Cerebellar cortex (tissue), 1 donor: ENCODE data around the gene CACTIN.

ENCODE experiments used
- DNase-seq: peaks from one replicate; pipeline ENCODE4 v3.0.0-alpha.2; 2015; ENCODE audit warnings: low spot score

Gene CACTIN

DNA sequence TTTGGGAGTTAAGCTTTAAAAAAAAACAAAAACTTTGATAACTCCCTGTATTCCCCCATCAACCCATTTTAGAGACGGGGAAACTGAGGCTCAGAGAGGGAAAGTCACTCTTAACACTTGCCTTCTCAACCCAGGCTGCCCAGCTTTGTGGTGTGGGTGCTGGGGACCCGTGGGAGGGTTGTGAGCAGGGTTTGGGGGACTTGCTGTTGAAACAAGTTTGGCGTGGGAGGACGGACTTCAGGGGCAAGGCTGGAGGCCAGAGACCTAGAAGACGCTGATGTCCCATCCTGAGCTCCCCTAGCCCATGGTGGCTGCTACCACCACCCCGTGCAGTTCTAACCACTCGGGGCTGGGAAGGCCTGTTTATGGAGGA is 747 bp upstream of the CACTIN start:
- DNase-seq, result no peak

DNA sequence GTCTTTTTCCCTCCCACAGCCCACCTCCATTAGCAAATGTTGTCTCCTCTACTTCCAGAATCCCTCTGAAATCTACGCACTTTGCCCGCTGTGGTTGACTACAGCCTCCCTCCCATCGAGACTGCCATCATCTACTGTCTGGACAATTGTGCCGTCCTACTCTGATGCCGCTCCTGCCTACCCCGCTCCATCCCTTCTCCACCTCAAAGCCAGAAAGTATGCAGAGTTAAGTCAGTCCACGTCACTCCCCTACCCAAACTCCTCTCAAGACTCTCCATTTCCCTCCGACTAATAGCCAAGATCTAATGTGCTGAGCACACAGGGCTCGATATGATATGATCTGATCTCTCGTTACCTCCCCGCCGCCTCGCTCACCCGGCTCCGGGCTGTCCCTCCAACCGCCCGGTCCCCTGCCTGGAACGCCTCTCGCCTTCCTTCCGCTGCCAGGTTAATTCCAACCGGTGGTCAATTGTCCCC is 556 bp downstream of the CACTIN start:
- no peak for DNase-seq

DNA sequence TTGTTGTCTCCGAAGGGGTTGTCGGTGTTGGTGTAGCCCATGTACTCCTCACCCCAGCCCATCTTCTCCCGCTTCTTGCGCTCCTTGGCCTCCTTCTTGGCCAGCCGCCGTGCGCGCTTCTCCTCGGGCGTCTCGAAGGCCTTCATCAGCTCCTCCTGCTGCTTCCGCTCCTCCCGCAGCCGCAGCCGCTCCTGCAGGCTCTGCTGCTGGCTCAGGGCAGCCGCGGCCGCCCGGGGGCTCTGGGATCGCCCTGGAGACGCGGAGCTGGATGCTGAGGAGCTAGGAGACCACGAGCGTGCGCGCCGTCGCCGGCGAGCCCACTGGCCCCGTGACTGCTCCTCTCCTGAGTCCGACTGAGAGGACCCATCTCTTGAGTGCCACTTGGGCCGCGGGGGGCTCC is 2.9 kb downstream of the CACTIN start:
- DNase-seq, result no peak

DNA sequence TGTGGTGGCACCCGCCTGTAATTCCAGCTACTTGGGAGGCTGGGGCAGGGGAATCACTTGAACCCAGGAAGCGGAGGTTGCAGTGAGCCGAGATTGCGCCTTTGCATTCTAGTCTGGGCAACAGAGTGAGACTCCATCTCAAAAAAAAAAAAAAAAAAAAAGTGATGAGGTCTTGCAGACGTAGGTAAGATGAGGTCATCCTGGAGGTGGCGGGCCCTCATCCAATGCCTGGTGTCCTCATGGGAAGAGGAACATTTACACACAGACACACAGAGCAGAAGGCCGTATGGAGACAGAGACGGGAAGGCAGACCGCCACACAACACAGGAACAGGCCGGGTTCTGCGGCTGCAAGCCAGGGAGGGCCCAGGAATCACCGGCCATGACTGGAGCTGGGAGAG is 4.4 kb downstream of the CACTIN start:
- DNase-seq, result no peak

DNA sequence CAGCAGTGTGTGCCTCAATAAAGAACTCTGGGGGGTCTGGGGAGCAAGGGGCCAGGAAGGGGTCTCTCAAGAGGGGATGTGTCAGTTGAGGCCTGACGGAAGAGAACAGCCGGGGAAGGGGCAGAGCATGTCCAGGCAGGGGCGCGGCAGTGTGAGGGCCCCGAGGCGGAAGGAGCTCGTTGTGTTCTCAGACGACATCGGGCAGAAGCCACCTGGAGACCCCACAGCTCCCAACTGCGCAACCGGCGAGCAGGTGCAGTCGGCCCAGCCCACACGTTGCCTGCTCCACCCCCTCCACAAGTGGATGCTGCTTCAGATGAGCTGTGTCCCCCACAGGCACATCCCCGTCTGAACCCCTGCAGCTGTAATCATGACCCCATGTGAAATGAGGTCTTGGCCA is 4.9 kb downstream of the CACTIN start:
- no peak for DNase-seq

DNA sequence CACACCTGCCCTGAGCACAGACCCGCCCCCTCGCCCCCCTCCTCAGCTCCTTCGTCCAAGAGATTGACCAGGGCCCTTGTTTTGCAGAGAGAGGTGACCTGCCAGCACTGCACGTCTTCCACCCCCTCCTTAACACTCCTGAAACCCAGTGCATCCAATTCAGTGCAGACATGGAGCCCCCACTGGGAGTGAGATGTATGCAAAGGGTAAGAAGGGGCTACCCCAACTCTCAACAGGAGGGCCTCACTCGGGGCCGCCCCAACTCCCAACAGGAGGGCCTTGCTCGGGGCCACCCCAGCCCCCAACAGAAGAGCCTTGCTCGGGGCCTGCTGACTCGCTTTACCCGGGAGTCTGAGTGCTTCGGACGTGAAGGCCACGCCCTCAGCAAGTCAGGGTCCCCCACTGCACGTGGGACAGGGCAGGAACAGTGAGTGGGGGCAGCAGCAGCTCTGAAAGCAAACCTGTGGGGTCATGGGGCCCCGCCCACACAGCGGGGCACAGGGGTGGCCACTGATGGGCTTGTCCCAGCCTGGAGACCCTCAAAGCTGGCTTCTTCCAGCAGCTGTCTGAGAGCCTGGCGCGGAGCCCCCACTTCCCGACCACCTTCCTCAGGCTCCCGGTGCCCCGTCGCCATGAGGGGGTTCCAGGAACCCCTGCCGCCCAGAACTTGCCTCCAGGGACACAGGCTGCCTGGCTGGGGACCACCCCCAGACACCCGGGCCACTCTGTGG is 5.6 kb downstream of the CACTIN start:
- DNase-seq, result no peak

DNA sequence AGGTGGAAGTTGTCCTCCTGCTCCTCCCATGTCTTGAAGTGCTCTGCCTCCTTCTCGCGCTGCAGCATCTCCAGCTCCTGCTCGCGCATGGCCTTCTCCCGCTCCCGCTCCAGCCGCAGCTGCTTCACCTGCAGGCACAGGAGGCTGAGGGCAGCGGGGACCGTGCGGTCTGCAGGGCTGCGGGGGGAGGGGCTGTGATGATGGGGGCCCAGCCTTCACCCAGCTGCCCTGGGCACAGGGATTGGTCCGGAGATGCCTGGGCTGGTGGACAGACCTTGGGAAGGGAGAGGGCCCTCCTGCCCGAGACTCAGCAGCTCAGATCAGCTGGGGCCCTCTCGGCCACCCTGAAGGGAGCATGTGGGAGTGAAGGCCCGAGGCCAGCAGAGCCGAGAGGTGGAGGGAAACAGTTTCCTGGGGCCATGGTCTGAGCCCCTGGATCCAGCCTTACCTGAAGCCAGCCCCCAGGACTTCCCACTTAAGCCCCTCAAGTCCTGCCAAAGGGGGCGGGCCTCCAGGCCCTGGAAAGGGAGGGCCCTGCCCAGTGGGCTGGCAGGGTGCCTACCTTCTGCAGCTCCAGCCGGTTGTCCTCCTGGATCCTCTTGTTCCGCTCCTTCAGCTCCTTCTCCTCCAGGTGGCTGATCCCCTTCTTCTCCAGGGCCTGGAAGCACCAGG is 6.3 kb downstream of the CACTIN start:
- DNase-seq, result no peak

DNA sequence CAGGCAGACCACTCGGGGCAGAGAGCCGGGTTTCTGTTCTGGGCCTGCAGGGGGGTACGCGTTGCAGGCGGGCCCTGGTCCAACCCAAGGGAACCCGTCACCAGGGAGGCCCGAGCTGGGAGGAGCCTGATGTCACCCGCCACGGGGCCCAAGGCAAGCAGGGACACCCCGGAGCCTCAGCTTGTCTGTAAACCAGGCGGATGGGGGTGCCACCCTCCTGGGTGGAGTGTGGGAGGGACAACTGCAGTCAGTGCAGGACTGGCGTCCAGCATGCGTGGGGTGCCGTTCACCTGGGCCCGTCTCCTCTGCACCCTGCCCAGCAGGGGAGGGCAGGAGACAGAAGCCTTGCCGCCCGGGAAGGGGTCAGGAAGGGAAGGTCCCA is 7.0 kb downstream of the CACTIN start:
- no peak for DNase-seq

DNA sequence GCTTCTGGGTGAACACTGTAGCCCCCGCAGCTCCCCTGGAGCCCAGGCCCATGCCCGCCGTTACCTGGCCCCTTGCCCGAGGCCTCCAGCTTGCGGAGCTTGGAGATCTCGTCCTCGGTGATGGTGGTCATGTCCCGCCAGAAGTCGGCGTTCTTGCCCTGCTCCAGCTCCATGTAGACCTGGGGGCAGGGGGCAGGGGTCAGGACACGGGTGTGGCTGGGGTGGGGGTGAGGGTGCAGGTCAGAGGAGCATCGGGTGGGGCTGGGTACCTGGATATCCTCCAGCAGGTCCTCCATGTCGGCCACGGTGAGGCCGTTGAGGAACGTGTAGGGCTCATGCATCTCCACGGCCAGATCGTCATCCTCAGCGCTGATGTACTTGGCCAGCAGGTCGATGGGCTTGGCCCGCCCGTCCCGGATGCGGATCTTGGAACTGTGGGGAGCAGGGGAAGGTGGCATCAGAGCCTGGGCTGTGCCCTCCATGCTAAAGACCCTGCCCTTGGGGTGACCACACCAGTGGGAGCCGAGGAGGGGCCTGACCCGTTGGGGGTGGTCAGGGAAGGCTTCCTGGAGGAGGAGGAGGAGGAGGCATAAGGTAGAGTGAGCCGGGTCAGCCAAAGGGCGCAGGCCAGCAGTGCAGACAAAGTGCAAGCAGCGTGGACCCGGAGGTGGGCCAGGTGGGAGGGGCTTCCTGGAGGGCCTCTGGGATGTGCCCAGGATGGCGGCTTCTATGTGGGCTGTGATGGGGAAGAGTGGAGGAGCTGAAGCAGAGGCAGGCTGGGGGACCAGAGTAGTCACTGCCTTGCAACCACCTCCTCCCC is 7.6 kb downstream of the CACTIN start:
- no peak for DNase-seq

DNA sequence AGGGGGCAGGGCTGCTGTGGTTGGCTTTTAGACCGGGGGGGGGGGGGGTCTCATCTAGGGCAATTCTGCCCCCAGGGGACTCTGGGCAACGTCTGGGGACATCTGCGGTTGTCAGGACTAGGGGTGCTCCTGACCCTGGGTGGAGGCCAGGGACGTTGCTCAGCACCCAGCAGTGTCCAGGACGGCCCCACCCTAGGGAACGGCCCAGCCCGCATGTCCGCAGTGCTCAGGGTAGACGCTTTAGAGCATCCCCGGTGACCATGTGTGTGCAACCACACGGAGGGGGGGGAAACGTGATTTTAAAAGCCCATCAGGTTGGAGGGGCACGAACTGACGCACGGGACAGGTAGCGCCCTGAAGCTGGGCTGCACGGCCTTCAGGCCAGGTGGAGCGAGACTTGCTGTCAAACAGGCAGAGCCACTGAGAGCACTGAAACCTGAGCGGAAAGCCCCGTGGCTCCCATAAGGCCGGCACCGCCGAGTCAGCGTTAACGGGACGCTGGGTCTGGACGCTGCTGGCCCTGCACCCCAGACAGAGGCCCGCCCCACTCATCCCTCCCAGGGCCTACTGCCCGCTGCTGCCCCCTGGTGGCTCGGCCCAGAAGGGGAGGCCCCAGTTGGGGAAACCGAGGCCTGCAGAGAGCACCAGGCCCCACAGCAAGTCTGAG is 8.3 kb downstream of the CACTIN start:
- DNase-seq, result peak; percentile 28

DNA sequence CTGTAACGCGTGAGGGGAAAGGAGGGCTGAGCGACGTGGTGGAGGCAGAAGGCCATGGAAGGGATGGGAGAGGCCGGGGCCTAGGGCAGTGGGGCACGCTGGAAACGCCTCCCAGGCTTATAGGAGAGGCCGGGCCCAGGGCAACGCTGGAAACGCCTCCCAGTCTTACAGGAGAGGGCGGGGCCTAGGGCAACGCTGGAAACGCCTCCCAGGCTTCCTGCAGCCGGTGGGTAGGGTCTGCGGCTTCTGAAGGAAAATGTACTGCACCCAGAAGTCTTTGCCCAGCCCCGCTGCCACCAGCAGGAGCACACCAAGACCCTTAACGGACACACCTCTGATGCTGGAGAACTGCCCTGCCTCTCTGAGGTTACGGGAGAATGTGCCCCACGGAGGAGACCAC is 9.1 kb downstream of the CACTIN start:
- DNase-seq, result peak; percentile 52

DNA sequence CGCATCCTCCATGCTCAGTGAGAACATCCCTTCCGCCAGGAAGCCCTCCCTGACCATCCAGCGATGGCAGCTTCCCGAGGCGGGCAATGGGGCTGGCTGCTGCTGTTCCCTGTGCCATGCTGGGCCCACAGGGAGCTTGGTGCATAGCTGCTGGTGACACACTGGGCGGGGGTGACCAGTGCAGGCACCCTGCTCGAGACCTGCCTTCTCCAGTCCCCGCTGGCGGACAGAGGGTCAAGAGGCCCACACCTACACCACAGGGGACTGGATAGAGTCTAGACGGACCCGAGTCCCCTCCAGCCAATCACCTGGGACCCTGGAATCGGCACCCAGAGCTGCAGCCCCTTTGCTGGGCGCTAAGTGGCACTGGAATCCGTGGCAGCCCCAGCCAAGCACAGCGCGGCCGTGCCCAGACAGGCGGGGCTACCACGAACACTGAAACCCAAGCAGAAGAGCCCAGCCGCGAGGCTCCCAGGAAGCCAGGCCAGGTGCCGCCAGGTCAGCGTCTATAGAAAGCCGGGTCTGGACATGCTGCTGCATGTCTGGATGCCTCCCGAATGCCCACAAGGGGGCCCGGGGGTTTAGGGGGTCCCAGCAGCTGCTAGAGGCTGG is 11.0 kb downstream of the CACTIN start:
- DNase-seq, result no peak

DNA sequence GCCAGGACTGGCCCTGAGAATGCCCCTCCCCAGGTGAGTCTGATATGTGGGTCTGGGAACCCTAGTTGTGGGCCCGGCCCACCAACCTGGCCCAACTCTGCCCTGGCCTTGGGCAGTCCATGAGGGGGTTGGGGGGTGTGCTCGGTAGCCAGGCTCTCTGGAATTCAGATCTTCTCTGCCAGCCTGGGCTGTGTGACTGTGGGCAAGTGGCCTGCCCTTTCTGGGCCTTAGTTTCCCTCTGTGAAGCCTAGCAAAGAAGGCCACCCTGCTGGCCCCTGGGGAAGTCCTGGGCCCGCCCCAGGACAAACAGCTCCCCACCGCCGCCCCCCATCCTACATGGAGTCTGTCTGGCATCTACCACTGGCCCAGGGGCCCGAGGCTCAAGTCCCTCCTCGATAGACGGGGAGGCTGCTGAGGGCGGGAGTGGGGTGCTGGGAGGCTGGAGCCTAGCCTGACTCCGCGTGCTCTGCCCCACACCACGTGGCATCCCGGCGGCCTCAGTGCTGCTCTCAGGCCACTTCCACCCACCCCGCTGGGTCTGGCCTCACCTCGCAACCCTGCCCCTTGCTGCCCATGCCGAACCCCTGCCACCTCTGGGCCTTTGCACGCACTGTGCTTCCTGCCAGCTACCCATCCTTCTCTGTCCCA is 11.6 kb downstream of the CACTIN start:
- DNase-seq, result no peak

DNA sequence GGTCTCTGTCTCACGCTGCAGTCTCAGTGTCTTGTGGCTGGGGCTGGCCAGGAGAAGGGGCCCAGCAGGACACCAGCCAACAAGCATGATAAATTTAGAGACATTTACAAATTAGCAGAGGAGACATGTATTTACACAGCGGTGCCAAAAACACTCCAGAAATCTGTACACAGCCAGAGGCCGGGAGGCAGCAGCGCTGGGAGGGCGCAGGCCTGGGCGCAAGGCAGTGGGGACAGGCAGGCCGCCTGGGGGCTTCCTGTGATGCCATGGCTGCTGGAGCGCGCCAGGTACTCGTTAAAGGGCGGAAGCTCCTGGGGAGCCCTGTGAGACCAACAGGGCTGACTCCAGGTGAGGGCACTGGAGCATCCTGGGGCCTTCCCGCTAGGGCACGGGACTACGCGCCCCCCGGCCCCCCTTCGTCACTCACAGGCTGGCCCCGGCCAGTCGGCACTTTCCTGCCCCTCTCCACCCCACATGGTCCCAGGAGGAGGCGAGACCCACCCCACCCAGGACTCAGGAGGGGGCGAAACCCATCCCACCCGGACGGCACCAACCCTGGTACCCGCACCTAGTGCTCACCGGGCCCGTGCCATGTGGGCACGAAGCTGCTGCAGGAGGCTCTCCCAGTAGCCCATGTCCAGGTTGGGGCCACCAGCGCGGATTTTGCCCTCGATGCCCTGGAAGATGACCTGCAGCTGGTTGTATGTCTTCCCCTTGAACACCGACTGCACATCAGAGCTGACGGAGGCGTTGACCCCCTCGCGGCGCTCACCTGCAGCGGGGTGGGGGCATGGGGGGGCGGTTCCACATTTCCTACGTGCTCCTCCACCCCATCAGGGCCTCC is 12.6 kb downstream of the CACTIN start:
- DNase-seq, result no peak

DNA sequence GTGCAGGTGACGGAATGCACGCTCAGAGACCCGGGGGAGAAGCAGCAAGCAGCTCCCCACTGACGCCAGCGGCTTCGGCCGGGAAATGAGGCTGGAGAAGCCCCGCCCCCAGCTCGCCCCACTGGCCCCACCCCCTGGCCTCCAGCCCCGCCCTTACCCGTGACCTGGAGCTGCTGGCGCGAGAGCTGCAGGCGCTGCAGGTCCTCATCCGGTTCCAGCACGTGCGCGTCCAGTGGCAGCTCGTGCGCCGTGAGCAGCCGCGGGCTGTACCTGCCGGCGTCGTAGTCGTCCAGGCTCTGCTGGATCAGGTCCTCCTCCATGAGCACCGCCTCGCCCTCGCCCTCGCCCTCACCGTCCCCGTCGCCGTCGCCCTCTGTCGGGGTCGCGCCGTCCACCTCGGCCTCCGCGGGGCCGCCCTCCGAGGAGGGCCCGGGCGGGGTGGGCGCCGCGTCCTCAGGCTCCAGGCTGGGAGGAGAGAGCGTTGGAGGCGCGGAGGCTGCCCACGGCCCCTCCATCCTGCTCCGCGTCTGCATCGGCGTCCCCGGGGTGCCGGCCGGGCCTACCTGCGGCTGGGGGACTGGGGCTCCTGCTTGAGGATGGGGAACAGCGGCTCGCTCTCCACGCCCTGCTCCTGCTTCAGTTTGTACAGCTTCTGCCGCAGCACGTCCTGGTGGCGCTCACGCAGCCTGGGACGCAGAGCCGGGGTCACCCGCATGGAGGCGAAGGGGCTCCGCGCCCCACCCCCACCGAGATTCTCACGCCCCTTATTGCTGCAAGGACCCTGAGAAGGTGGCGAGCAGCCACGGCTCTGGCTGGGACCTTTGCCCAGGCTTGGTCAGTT is 13.5 kb downstream of the CACTIN start:
- no peak for DNase-seq

DNA sequence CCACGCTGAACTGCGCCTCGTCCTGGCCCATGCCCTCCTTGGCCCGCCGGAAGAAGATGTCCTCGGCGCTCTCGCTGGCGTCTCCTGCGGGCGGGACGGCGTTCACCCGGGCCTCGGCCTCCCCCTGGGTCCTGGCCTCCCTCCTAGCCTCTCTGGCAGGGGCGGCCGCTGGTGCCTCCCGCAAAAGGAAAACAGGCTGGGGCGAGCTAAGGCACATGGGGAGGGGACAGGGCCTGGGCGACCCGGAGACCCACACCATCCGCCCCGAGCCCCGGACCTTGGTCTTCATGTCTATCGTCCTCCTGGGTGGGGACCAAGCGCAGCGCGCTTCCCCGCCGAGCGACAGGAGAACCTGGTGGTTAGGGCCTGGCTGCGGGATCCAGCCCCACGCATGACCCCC is 14.3 kb downstream of the CACTIN start:
- DNase-seq, result no peak

DNA sequence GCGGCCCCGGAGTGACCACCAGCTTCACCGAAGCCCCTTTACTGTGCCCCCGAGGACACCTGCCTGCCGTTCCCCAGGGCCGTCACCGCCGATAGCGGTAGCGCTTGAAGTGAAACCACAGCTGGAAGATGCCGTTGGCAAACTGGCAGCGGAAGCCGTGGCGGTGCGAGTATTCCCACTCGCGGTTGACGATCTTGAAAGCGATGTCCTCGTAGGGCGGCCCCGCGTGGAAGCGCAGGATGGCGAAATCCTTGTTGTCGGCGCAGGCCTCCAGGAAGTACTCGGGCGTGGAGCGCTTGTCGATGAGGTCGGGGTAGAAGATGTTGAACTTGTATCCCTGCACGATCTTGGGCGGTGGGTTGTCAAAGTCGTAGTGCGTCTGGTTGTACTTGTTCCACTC is 14.7 kb downstream of the CACTIN start:
- no peak for DNase-seq

DNA sequence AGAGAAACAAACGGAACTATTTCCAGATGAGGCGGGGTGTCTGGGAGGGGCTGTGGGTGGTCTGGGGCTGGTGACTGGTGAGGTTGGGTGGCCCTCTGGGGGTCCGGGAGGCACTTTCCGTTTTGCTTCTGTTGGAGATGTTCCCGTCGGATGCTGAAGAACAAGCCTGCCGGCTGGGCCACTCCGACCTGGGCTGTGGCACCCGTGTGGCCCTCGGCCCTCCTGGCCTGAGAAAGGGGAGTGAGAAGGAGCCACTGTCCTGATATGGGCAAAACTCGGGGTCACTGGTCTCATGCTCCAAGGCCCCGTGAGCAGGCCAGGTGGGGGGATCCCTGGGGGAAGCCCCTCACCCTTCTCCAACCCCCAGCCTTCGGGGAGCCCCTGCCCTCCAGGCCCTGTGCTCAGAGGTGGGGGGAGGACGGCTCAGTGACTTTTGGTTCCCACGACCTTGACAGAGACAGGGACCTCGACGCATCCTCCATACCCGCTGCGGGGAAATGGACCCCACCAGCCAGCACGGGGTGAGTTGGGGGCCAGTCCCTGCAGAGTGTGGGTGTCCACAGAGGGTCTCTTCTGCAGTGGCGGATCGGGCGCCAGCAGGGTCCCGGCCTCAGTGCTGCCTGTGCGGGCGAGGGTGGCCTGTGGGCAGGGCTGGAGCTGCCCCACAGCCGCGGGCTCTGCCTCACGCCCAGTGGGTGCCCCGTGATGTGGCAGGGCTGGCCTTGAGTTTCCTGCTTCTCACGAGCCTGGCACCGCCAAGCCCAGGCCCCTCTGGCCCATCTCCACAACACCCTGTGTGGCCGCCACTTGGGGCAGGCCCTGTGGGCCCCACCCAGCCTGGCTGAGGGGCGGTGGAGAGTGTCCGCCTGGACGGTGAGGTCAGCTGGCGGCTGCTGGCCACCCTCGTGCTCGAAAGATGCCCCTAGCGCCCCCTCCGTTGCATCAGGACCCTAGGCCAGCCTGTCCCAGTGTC is 15.6 kb downstream of the CACTIN start:
- DNase-seq, result no peak
